ENCODE data around the gene SMIM5.

SMIM5 gene

DNA sequence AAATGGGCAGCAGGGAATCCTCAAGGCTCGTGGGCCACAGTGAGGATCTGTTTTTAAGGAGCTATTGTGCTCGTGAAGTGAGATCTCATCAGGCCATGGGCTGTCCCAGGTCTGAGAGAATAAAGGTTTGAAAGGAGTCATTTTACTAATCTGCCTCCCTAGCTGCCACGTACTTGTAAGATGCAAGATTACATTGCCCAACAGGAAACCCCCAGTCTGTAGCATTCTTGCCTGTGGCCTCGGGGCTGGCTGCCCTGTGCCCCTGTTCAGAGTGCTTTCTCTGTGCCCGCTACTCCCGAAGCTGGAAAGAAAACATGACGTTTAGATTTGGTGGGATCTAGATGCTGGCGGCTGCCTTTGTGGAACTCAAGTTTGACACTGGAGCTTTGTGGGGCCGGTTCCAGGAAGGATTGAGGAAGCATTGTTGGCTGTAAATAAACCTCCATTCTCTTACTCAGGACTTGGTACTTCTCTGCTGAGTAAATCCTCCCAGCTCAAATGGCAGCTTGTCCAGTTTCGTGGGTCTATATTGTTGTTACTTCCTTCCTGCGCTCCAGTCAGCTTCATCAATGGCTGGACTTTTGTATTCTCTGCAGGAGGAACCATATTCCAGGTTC is 55.1 kb downstream of the SMIM5 start:
- H3K36me3 Mint-ChIP-seq (ENCODE audit: low read depth) = peaks cover 50% of the 10 kb centered on the region
- peaks cover 79% of the 10 kb centered on the region for H3K4me1 Mint-ChIP-seq (ENCODE audit: low read depth)
- intact Hi-C loops (cut with micrococcal nuclease) = no loop called here
- peak overlapping the region; percentile 88 for H3K27ac Mint-ChIP-seq
- no peaks in the 10 kb centered on the region for H3K9me3 Mint-ChIP-seq
- H3K4me3 Mint-ChIP-seq = peak overlapping the region; percentile 66
- H3K27me3 Mint-ChIP-seq = no peaks in the 10 kb centered on the region

GRCh38 chr17:75689441-75689873 is 56.2 kb downstream of the SMIM5 start:
- Mint-ChIP-seq H3K36me3 (ENCODE audit: low read depth) (peaks cover 61% of the 10 kb centered on the region), H3K4me1 (ENCODE audit: low read depth) (peaks cover 68% of the 10 kb centered on the region), H3K4me3 (no peak overlapping the region), H3K27ac (peak overlapping the region; percentile 88), H3K9me3 (no peaks in the 10 kb centered on the region), H3K27me3 (no peaks in the 10 kb centered on the region)
- intact Hi-C loops (cut with micrococcal nuclease) = no loop called here
